Uterus (tissue), 4 donors: ENCODE measurements around the gene GSG1L2. TPM values are rescaled to one million over a fixed set of nuclear protein-coding genes. Genes with fewer than 3 reads are reported as not detected.

Experiments
- DNase-seq, 2 donors: peaks; one replicate each; pipeline ENCODE4 v3.0.0-alpha.2; 2019 to 2020
- H3K27ac ChIP-seq, 2 donors: fragments of 200-600 bp; sonication (generic); 1 replicate in 1 of 2; 2 replicates in 1 of 2; pipeline ENCODE4 v1.5.1; 2016 to 2018
- H3K27me3 ChIP-seq, 2 donors: fragments of 200-600 bp; sonication (generic); one replicate each; pipeline ENCODE4 v1.5.1; 2018 to 2019; ENCODE audit warnings: control low read depth in 1 of 2
- H3K36me3 ChIP-seq, 2 donors: fragments of 200-600 bp; sonication (generic); one replicate each; pipeline ENCODE4 v1.5.1; 2019; ENCODE audit warnings: control low read depth in 1 of 2
- H3K4me1 ChIP-seq, 2 donors: fragments of 200-600 bp; sonication (generic); one replicate each; pipeline ENCODE4 v1.5.1; 2018 to 2019; ENCODE audit warnings: control low read depth in 1 of 2
- H3K4me3 ChIP-seq, 2 donors: fragments of 200-600 bp; sonication (generic); 1 replicate in 1 of 2; 2 replicates in 1 of 2; pipeline ENCODE4 v1.5.1; 2018 to 2019; ENCODE audit warnings: mild to moderate bottlenecking in 1 of 2
- H3K9me3 ChIP-seq, 2 donors: fragments of 200-600 bp; sonication (generic); one replicate each; pipeline ENCODE4 v1.5.1; 2019; ENCODE audit warnings: control low read depth in 1 of 2
- POLR2A ChIP-seq, 2 donors: fragments of 450-650 bp; IDR thresholded peaks; one replicate each; pipeline ENCODE4 v1.6.1; 2016; ENCODE audit warnings: antibody characterized with exemption in 2 of 2, mild to moderate bottlenecking in 1 of 2, moderate library complexity in 1 of 2
- intact Hi-C: fragments of 100-400 bp; cut with DNase I; formaldehyde crosslinking; loops from one replicate; pipeline ENCODE4 v1.15.1; 2023; ENCODE audit warnings: low total_unique reads
- total RNA-seq, 4 donors: library from RNA; depleted of rRNA in 3 of 4; stranded (reverse); fragments of >200 nt in 3 of 4; gene quantifications; one replicate each; pipeline versions ENCODE4 v1.1.0 to v1.2.4, GENCODE V29; 2014 to 2023
- TF ChIP-seq, protein P1 (sequence below), 4 experiments: fragments of 200-600 bp in 2 of 4; fragments of 450-650 bp in 2 of 4; sonication (generic) in 2 of 4; IDR thresholded peaks; one replicate each; pipeline ENCODE4 v1.5.1; 2016 to 2019; ENCODE audit warnings: antibody characterized with exemption in 4 of 4, mild to moderate bottlenecking in 2 of 4, moderate library complexity in 1 of 4
- donor health status: DM: yes; HTN: yes; CAD: no.

GSG1L2 gene
- total RNA-seq, 4 donors from 2014 or later = not detected

- no peaks in the 10 kb centered on the region for H3K9me3 ChIP-seq
- no peak for TF ChIP-seq POLR2A (IDR thresholded peaks at IDR 0.05)
- TF ChIP-seq, protein P1, sequence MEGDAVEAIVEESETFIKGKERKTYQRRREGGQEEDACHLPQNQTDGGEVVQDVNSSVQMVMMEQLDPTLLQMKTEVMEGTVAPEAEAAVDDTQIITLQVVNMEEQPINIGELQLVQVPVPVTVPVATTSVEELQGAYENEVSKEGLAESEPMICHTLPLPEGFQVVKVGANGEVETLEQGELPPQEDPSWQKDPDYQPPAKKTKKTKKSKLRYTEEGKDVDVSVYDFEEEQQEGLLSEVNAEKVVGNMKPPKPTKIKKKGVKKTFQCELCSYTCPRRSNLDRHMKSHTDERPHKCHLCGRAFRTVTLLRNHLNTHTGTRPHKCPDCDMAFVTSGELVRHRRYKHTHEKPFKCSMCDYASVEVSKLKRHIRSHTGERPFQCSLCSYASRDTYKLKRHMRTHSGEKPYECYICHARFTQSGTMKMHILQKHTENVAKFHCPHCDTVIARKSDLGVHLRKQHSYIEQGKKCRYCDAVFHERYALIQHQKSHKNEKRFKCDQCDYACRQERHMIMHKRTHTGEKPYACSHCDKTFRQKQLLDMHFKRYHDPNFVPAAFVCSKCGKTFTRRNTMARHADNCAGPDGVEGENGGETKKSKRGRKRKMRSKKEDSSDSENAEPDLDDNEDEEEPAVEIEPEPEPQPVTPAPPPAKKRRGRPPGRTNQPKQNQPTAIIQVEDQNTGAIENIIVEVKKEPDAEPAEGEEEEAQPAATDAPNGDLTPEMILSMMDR (IDR thresholded peaks at IDR 0.05) = no peak
- DNase-seq = peak; percentile 70 to 81
- no peaks in the 10 kb centered on the region for H3K27me3 ChIP-seq
- H3K4me1 ChIP-seq = peaks cover 0 to 7% of the 10 kb centered on the region in 2 donors
- intact Hi-C loops = no loop called here
- peak overlapping the region; percentile 31 to 78 for H3K27ac ChIP-seq
- H3K36me3 ChIP-seq = no peaks in the 10 kb centered on the region
- no peak overlapping the region for H3K4me3 ChIP-seq
Observed at GRCh38 chr17:9837551-9838471, 15.9 kb upstream of the GSG1L2 start.

DNA sequence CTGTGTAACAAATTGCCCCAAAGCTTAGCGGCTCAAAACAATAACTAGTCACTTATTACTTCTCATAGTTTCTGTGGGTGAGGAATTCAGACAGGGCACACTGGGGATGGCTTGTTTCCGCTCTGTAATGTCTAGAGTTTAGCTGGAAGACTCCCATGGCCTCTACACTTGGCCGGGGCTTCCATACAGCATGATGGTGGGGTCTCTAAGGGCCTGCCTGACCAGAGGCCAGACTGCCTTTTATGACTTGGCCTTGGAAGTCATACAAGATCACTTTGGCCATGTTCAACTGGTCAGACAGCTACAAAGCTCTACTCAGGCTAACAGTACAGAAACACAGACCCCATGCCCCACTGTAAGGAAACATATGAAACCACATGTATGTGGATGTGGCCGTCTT, 12.0 kb upstream of the GSG1L2 start:
- TF ChIP-seq POLR2A (IDR thresholded peaks at IDR 0.05) = no peak
- TF ChIP-seq, protein P1 (IDR thresholded peaks at IDR 0.05) = no peak
- Histone ChIP-seq H3K27me3 (no peaks in the 10 kb centered on the region), H3K4me1 (peaks cover 0 to 10% of the 10 kb centered on the region in 2 donors), H3K27ac (no peak overlapping the region), H3K36me3 (no peaks in the 10 kb centered on the region), H3K4me3 (no peak overlapping the region), H3K9me3 (no peaks in the 10 kb centered on the region)
- DNase-seq = no peak
- intact Hi-C loops = no loop called here

GRCh38 chr17:9830711-9831110, 8.8 kb upstream of the GSG1L2 start:
- Histone ChIP-seq H3K27me3 (no peaks in the 10 kb centered on the region), H3K4me3 (no peak overlapping the region), H3K36me3 (no peaks in the 10 kb centered on the region), H3K4me1 (peaks cover 0 to 10% of the 10 kb centered on the region in 2 donors), H3K9me3 (no peaks in the 10 kb centered on the region), H3K27ac (peak overlapping the region; percentile 63 to 83)
- no peak for DNase-seq
- intact Hi-C loops = no loop called here
- no peak for TF ChIP-seq POLR2A (IDR thresholded peaks at IDR 0.05)
- TF ChIP-seq, protein P1 (IDR thresholded peaks at IDR 0.05) = no peak

GRCh38 chr17:9829343-9829742, 7.5 kb upstream of the GSG1L2 start:
- Histone ChIP-seq H3K27ac (peak overlapping the region; percentile 63 to 83), H3K36me3 (no peaks in the 10 kb centered on the region), H3K4me1 (peaks cover 0 to 10% of the 10 kb centered on the region in 2 donors), H3K4me3 (no peak overlapping the region), H3K9me3 (no peaks in the 10 kb centered on the region), H3K27me3 (no peaks in the 10 kb centered on the region)
- intact Hi-C loops = no loop called here
- no peak for TF ChIP-seq POLR2A (IDR thresholded peaks at IDR 0.05)
- TF ChIP-seq, protein P1 (IDR thresholded peaks at IDR 0.05) = no peak
- DNase-seq = no peak
